ENCODE measurements around the gene ADSS1.
A peak's percentile ranks its signal among the peaks of the same experiment; 100 is the strongest.

ADSS1 gene

GRCh38 chr14:104793703-104793959 lies 69.6 kb downstream of the ADSS1 start:
- DNase-seq (ENCODE audit: low spot score), result no peak
- H3K27ac ChIP-seq, result peak overlapping the region; percentile 84
- TF ChIP-seq CTCF (conservative IDR thresholded peaks at IDR 0.05; ENCODE audit: low read depth), result no peak
- ChIA-PET POLR2A (ENCODE audit: low non-redundant PET) (no interaction called here), CTCF (no interaction called here)

GRCh38 chr14:104794099-104794498 lies 70.1 kb downstream of the ADSS1 start:
- TF ChIP-seq CTCF (conservative IDR thresholded peaks at IDR 0.05; ENCODE audit: low read depth), result no peak
- H3K27ac ChIP-seq, result peak overlapping the region; percentile 84
- POLR2A ChIA-PET (ENCODE audit: low non-redundant PET), result interaction anchor here (0.9 kb wide), 1 partner anchor 32 kb away, joined by 4 read pairs; no protein-coding TSS in a partner anchor
- peak; percentile 66 for DNase-seq (ENCODE audit: low spot score)
- CTCF ChIA-PET, result interaction anchor here (0.7 to 2.4 kb wide), 3 partner anchors 25 to 115 kb away, joined by 3 to 10 read pairs (median 3); no protein-coding TSS in a partner anchor

- H3K27ac ChIP-seq, result peak overlapping the region; percentile 84
- CTCF ChIA-PET, result interaction anchor here (0.6 to 2.4 kb wide), 4 partner anchors 26 to 115 kb away, joined by 3 to 10 read pairs (median 4); no protein-coding TSS in a partner anchor
- no peak for TF ChIP-seq CTCF (conservative IDR thresholded peaks at IDR 0.05; ENCODE audit: low read depth)
- DNase-seq (ENCODE audit: low spot score), result peak; percentile 31
- POLR2A ChIA-PET (ENCODE audit: low non-redundant PET), result interaction anchor here (0.9 kb wide), 1 partner anchor 31 kb away, joined by 4 read pairs; no protein-coding TSS in a partner anchor
These were observed 70.6 kb downstream of the ADSS1 start for GRCh38 chr14:104794631-104794992.

- ChIA-PET CTCF (interaction anchor here (0.6 to 2.4 kb wide), 4 partner anchors 26 to 114 kb away, joined by 3 to 10 read pairs (median 4); no protein-coding TSS in a partner anchor), POLR2A (ENCODE audit: low non-redundant PET) (interaction anchor here (0.8 to 0.9 kb wide), 2 partner anchors 31 to 36 kb away, joined by 4 read pairs; no protein-coding TSS in a partner anchor)
- no peak for TF ChIP-seq CTCF (conservative IDR thresholded peaks at IDR 0.05; ENCODE audit: low read depth)
- peak; percentile 49 for DNase-seq (ENCODE audit: low spot score)
- H3K27ac ChIP-seq, result peak within 1 kb of the TSS; percentile 84
These were observed 71.2 kb downstream of the ADSS1 start, which contains the start of gene AKT1 for GRCh38 chr14:104794993-104795780. TSS of gene AKT1 (minus strand) at chr14:104795748. CDS start at chr14:104792643, 3,105 bp downstream.

- ChIA-PET POLR2A (ENCODE audit: low non-redundant PET) (interaction anchor here (0.8 kb wide), 1 partner anchor 35 kb away, joined by 4 read pairs; no protein-coding TSS in a partner anchor), CTCF (interaction anchor here (0.6 to 2.4 kb wide), 2 partner anchors 27 to 30 kb away, joined by 3 to 10 read pairs; no protein-coding TSS in a partner anchor)
- peak; percentile 76 for DNase-seq (ENCODE audit: low spot score)
- TF ChIP-seq CTCF (conservative IDR thresholded peaks at IDR 0.05; ENCODE audit: low read depth), result no peak
- H3K27ac ChIP-seq, result peak overlapping the region; percentile 84
These were observed 72.0 kb downstream of the ADSS1 start for GRCh38 chr14:104795781-104796686.

- no peak for TF ChIP-seq CTCF (conservative IDR thresholded peaks at IDR 0.05; ENCODE audit: low read depth)
- no peak for DNase-seq (ENCODE audit: low spot score)
- POLR2A ChIA-PET (ENCODE audit: low non-redundant PET), result no interaction called here
- CTCF ChIA-PET, result no interaction called here
- H3K27ac ChIP-seq, result peak overlapping the region; percentile 84
These were observed 72.7 kb downstream of the ADSS1 start for GRCh38 chr14:104796687-104797081.

Measured in RWPE1 (cell line).